ENCODE measurements around the gene GASK1B. TPM values are rescaled to one million over a fixed set of nuclear protein-coding genes. Genes with fewer than 3 reads are reported as not detected.

Gene GASK1B
- polyA plus RNA-seq, 12 donors: 48.6 to 82.8 (median 62.9) TPM; not detected in 1

GRCh38 chr4:158157412-158157811 is 15.4 kb downstream of the GASK1B start:
- no peak for DNase-seq

DNA sequence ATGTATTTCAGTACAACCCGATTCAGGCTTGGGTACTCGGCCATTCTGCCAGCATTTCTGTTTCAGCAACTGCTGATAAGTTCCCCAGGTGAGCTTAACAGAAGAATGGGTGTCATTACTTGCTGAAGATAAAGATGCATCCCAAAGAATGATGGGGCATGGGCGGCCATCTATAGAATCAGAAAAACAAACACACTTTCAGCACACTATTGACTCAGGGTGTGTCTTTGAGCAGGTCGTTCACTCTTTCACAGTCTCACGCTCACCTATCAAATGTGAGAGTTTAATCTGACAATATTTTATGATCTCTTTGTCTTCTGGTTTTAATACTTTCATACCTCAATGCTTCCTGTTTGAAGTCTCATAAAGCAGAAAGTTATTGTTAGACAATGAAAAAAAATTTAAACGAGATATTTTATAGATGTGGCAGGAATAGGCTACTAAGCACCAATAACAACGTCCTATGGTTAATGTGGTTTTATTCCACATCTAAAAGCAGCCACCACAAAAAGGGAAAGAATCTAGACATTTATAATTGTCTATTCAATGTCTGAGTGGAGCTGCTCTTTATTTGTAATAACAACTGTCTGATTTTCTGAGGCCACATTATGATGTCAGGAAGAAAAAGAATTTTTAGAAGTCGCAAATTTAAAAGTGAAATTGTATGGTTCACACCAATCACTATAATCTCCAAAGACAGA is 17.0 kb downstream of the GASK1B start:
- no peak for DNase-seq

DNA sequence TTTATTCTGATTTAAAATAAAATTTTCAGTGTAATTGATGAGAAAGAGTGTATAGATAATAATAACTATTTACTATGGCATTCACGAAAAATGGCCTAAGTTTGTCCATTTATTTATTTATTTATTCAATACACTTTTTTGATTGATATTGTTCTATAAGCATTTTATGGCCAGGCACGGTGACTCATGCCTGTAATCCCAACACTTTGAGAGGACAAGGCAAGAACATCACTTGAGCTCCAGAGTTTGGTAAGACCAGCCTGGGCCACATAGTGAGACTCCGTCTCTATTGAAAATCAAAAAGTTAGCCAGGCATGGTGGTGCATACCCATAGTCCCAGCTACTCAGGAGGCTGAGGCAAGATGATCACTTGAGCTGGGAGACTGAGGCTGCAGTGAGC is 25.7 kb downstream of the GASK1B start:
- no peak for DNase-seq

- no peak for DNase-seq
Observed at GRCh38 chr4:158146736-158147135, 26.1 kb downstream of the GASK1B start.

DNA sequence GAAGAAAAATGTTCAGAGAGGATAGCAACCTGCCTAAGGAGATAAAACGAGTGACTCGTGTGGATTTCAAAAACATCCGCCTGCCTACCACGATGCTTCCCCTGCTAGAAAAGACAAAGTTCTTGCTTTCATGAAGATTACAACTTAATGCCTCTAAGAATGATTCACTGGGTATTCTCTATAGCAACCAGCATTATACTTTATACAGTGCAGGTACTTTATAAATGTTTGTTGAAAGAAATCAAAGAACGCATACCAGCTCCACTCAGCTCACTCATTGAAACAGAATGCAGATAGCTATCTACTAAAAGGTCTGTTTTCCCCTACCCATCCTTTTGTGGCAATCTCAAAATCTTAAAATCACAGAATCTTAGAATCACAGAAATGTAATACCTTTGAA is 33.7 kb downstream of the GASK1B start:
- no peak for DNase-seq

DNA sequence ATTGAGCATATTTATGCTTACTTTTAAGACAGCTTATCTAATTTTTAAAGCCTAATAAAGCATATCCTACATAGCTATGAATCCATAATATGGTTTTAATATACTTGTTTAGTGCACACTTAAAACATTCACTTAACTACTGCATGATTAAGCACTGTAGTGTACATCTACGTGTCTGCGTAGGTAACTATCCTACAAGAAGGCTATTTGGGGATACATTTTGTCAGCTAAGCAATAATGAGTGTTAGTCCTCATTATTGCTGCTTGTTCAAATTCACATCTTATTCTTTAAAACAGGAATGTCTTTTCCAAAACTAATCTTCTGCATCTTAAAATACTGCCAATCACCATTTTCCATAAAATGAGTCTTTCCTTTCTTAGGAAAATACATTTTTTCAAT is 38.6 kb downstream of the GASK1B start:
- no peak for DNase-seq

GRCh38 chr4:158133551-158133950 is 39.3 kb downstream of the GASK1B start:
- DNase-seq: no peak

GRCh38 chr4:158131027-158131426 is 41.8 kb downstream of the GASK1B start:
- DNase-seq: peak; percentile 85

GRCh38 chr4:158130204-158130603 is 42.6 kb downstream of the GASK1B start:
- no peak for DNase-seq

DNA sequence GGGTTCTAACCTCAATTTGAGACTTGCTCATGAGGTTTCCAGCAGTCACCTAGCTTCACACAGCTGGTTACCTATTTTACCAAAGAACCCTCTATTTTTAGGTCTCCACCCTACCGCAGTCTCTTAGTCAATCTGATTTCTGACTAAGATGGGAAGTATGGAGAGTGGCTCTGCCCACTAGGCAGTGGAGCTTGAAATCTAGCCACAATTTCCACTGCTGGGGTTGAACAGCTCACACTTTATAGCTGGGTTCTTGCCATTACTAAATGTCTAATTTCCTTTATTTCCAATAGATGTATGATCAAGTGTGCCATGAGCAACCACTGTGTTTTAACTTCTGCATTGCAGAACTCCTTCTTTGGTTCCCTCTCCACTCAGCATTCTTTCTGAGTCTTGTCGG is 43.1 kb downstream of the GASK1B start:
- DNase-seq: no peak

DNA sequence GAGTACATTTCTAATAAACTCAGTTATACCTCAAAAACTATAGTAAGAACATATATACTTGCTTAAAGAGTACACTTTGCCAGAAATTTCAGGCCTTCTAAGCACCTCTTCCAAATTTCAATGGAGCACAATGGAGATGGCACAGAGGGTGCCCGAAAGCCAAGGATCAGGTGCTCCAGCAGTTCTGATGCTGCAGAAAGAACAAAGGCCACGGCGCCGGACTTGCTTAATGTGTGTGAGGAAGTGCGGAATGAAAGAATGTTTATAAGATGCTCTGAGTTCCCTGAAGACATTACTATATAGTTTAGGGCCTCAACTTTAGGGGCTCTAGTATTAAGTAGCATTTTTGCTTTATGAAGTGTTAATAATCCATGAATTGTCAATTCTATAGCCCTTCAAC is 44.3 kb downstream of the GASK1B start:
- no peak for DNase-seq

DNA sequence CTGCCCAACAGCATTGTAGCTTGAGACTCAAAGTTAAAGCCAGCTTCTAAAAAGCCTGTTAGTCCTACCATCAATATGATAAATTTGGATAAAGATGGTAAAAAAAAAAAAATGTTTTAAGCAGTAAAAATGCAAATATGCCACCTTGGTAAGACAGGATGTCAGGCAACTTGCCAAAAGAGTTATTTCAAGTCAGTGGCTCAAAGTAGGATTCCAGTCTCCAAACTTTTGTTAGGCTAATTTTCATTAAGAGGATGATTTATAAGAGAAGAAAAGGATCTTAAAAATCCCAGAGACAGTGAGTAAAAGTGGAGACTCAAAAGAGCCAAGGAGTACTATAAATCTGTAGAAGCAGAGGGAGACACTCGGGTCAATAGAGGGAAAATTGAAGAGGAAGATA is 47.5 kb downstream of the GASK1B start:
- no peak for DNase-seq

Other genes starting within 250 kb of the GASK1B start
- 10 to 100 TPM in 1 of 12 donors, 1 to 10 TPM in 10, not detected in 1; 1.7 to 15.2 (median 3.2) TPM for gene TMEM144, start 37.5 kb upstream of the GASK1B start, polyA plus RNA-seq (ENCODE audit: insufficient read length in 12 of 12)